Measurements from ENCODE around the gene ALPK1.

ALPK1 gene

DNA sequence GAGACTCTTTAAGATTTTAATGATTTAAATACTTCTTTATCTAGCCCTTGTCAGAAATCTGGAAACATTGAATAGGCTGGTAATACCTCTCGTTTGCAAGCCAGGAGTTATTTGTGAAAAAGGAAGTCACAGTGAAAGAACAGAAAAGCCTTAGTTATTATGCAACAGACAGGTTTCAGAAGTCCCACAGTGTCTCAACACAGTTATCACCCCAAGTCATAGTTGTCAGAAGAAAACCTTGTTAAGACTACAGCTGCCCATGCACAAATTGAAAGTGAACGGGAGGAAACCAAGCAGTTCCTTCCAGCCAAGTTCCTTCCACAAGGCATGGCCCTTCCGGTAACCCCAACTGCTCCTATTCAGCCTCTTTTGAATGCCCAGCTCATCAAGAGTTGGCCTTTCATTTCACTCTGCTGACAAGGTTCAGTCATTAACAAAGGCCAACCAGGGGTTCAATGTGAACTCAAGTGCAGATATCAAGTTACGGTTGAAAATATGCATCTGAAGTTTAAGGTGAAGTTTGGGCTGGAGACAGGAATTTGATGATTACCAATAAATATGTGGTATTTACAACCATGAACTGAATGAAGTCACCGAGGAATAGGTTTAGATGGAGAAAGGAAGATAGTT lies 15.6 kb downstream of the ALPK1 start:
- 94 to 97% methylated on average over 3 to 5 of the region's 5 CpGs for WGBS, 2 experiments (ENCODE audit: insufficient coverage in 2 of 2)
- Histone ChIP-seq H3K9me3 (ENCODE audit: control insufficient read depth, low read length) (no peaks in the 10 kb centered on the region), H3K27ac (ENCODE audit: low read depth, low read length, severe bottlenecking) (no peak overlapping the region), H3K4me1 (ENCODE audit: control insufficient read depth, insufficient read depth, low read length, poor library complexity, severe bottlenecking) (no peaks in the 10 kb centered on the region), H3K36me3 (ENCODE audit: control insufficient read depth, insufficient read depth, low read length) (no peaks in the 10 kb centered on the region), H3K4me3 (ENCODE audit: extremely low read depth, insufficient read depth, low read length, poor library complexity, severe bottlenecking) (no peak overlapping the region)

DNA sequence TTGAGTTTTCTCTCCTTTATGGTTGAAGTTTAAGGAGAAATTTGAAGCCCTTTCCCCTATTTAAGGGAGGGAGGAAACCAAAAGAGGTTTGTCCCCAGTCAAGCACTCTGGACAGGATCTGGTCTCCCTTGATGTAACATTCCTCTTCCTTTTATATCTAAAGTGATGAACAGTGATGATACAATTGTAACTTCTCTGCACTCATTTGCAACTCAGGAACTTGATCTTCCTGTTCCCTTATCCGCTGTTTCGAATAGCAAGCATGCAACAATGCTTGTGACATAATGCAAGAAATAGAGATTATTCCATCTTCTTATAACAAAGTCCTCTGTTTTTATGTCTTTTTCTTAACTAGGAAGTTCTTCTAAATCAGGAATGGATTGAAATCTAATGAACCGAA lies 18.3 kb downstream of the ALPK1 start:
- no peaks in the 10 kb centered on the region for H3K4me1 ChIP-seq (ENCODE audit: control insufficient read depth, insufficient read depth, low read length, poor library complexity, severe bottlenecking)
- no peak overlapping the region for H3K4me3 ChIP-seq (ENCODE audit: extremely low read depth, insufficient read depth, low read length, poor library complexity, severe bottlenecking)
- no peaks in the 10 kb centered on the region for H3K9me3 ChIP-seq (ENCODE audit: control insufficient read depth, low read length)
- no peaks in the 10 kb centered on the region for H3K36me3 ChIP-seq (ENCODE audit: control insufficient read depth, insufficient read depth, low read length)
- H3K27ac ChIP-seq (ENCODE audit: low read depth, low read length, severe bottlenecking): no peak overlapping the region
- WGBS, 2 experiments (ENCODE audit: insufficient coverage in 2 of 2): 100% methylated on average over 2 of the region's 3 CpGs; no CpG with 5 or more reads in 1 of the 2 experiments

DNA sequence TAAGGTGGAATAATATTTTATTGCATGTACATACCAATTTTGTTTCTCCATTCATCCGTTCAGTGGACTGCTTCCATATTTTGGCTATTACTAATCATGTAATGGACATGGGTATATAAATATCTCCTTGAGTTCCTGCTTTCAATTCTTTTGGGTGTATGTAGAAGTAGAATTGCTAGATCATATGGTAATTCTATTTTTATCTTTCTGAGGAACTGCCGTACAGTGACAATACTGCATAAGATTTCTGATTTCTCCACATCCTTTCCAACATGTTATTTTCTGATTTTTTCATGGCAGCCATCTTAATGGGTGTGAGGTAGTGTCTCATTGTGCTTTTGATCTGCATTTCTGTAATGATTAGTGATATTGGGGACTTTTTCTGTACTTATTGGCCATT lies 19.2 kb downstream of the ALPK1 start:
- H3K4me1 ChIP-seq (ENCODE audit: control insufficient read depth, insufficient read depth, low read length, poor library complexity, severe bottlenecking): no peaks in the 10 kb centered on the region
- WGBS, 2 experiments (ENCODE audit: insufficient coverage in 2 of 2): no CpG with 5 or more reads among the region's 2 CpGs

DNA sequence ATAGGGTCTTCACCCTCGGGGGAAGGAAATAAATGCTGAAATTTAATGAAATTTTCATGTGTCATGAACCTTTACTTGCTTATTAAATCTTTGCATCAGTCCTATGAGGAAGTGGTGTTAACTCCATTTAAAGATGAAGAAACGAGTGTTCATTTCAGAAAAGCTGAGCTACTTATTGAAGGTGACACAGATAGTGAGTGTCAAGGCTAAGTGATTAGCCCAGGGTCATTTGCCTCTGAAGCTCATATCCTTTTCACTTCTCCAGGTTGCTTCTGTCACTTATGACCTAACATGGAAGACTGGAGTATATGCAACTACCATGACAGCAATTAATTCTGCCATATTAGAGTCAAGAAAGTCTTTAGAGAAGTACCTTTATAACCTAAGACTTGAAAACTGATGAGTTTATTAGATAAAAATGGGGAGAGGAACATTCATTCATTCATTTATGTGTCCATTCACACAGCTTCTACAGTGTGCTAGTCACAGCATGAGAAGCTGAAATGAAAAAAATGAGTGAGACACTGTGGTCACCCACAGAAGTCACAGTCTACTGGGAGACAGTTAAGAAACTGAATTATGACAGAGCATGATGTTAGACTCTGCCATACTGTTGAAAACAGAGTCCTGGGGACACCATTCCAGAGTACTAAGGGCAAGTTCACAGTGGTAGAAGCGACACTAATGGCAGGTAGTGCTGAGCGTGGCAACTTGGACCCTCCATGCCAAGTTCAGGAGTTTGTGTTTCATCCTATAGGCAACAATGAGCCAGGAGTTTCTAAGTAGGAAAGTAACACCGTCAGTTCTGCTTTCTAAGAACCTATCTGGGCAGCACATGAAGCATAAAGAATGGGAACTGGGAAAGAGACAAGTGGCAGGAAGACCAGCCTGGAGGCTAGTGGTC lies 21.3 kb downstream of the ALPK1 start:
- Histone ChIP-seq H3K36me3 (ENCODE audit: control insufficient read depth, insufficient read depth, low read length) (no peaks in the 10 kb centered on the region), H3K9me3 (ENCODE audit: control insufficient read depth, low read length) (no peaks in the 10 kb centered on the region), H3K4me3 (ENCODE audit: extremely low read depth, insufficient read depth, low read length, poor library complexity, severe bottlenecking) (no peak overlapping the region), H3K27ac (ENCODE audit: low read depth, low read length, severe bottlenecking) (no peak overlapping the region), H3K4me1 (ENCODE audit: control insufficient read depth, insufficient read depth, low read length, poor library complexity, severe bottlenecking) (no peaks in the 10 kb centered on the region)
- 95% methylated on average over 4 of the region's 5 CpGs for WGBS, 2 experiments (ENCODE audit: insufficient coverage in 2 of 2)

More for the DNA sequence above, 19.2 kb downstream of the ALPK1 start:
- no peak overlapping the region for H3K4me3 ChIP-seq (ENCODE audit: extremely low read depth, insufficient read depth, low read length, poor library complexity, severe bottlenecking)
- no peaks in the 10 kb centered on the region for H3K9me3 ChIP-seq (ENCODE audit: control insufficient read depth, low read length)
- no peaks in the 10 kb centered on the region for H3K36me3 ChIP-seq (ENCODE audit: control insufficient read depth, insufficient read depth, low read length)
- no peak overlapping the region for H3K27ac ChIP-seq (ENCODE audit: low read depth, low read length, severe bottlenecking)

DNA sequence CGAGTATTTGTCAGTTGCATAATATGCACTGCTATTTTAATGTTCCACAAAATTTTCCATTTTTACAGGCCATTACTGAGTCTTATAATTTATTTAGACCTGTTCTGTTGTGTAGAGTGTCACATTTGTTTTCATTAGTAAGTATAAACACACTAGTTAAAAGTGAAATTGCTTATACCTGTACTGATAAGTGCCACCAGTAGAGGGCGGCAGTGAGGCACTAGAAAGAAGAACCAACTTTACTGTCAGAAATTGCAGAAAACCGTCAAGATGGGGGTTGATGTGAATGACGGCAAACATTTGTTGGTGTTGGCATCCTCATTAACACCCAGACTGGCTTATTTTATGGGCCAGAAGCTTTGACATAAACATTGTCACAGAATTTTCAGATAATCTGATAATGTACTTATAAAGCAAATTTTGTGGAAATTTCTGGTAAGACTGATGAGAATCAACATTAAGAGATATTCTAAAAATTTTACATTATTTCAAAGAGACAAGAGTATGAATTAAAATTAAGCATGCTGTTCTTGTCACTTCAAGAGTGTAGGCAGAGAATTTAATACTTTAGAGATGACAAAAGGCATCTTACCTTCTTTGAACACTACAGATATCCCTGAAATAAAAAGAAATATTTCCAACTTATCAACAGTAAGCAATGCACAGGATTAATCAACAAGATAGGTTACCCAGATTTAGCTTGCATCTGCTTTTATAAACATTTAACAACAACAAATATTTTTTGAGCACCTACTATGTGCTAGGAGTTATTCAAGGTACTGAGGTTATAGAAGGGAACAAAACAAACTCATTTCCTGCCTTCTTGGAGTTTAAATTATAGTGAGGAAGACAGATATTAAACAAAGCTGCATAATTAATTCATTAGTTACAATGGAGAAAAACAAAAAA lies 24.9 kb downstream of the ALPK1 start:
- Histone ChIP-seq H3K4me1 (ENCODE audit: control insufficient read depth, insufficient read depth, low read length, poor library complexity, severe bottlenecking) (no peaks in the 10 kb centered on the region), H3K4me3 (ENCODE audit: extremely low read depth, insufficient read depth, low read length, poor library complexity, severe bottlenecking) (no peak overlapping the region), H3K27ac (ENCODE audit: low read depth, low read length, severe bottlenecking) (no peak overlapping the region), H3K9me3 (ENCODE audit: control insufficient read depth, low read length) (no peaks in the 10 kb centered on the region), H3K36me3 (ENCODE audit: control insufficient read depth, insufficient read depth, low read length) (no peaks in the 10 kb centered on the region)
- WGBS, 2 experiments (ENCODE audit: insufficient coverage in 2 of 2): no CpG with 5 or more reads among the region's 4 CpGs

DNA sequence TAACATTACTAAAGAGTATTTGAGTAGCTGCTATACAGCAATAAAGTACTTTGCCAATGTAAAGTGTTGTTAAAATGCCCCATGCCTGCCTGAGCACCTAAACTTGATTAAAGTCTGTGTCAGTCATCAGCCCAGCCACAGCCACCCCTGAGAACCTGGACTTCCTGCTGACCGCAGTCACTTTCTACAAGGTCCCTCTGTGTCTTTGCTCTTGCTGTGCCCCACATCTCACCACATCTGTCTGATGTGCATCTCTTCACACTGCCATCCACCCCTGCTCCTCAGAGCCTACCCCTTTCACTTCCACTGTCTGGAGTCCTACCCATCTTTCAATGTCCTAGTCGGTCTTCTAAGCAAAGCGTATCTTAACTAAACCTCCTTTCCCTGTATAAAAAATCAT lies 25.7 kb downstream of the ALPK1 start:
- no peaks in the 10 kb centered on the region for H3K4me1 ChIP-seq (ENCODE audit: control insufficient read depth, insufficient read depth, low read length, poor library complexity, severe bottlenecking)
- 88 to 89% methylated on average over 3 of the region's 3 CpGs for WGBS, 2 experiments (ENCODE audit: insufficient coverage in 2 of 2)
- H3K9me3 ChIP-seq (ENCODE audit: control insufficient read depth, low read length): no peaks in the 10 kb centered on the region
- no peaks in the 10 kb centered on the region for H3K36me3 ChIP-seq (ENCODE audit: control insufficient read depth, insufficient read depth, low read length)
- no peak overlapping the region for H3K27ac ChIP-seq (ENCODE audit: low read depth, low read length, severe bottlenecking)
- H3K4me3 ChIP-seq (ENCODE audit: extremely low read depth, insufficient read depth, low read length, poor library complexity, severe bottlenecking): no peak overlapping the region

DNA sequence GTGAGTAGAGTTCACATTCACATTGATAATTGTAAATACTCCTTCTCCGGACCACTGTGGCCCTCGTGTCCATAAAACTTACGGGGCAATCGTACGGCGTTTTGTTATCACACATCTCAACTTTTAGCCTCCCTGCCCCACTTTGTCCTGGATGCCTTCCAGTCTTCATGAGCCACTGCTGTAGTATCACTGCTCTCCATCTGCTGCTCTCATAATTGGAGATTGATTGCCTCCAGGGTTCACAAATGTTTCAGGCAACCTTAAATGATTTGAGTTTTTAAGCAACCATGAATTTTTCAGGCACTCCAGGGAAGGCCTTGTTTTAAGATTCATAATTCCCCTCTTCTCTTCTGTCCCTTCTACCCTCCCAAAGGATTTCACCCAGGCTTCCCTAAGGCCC lies 28.4 kb downstream of the ALPK1 start:
- Histone ChIP-seq H3K27ac (ENCODE audit: low read depth, low read length, severe bottlenecking) (no peak overlapping the region), H3K9me3 (ENCODE audit: control insufficient read depth, low read length) (no peaks in the 10 kb centered on the region), H3K4me3 (ENCODE audit: extremely low read depth, insufficient read depth, low read length, poor library complexity, severe bottlenecking) (no peak overlapping the region), H3K36me3 (ENCODE audit: control insufficient read depth, insufficient read depth, low read length) (no peaks in the 10 kb centered on the region), H3K4me1 (ENCODE audit: control insufficient read depth, insufficient read depth, low read length, poor library complexity, severe bottlenecking) (no peaks in the 10 kb centered on the region)
- 97 to 99% methylated on average over 4 to 5 of the region's 6 CpGs for WGBS, 2 experiments (ENCODE audit: insufficient coverage in 2 of 2)

DNA sequence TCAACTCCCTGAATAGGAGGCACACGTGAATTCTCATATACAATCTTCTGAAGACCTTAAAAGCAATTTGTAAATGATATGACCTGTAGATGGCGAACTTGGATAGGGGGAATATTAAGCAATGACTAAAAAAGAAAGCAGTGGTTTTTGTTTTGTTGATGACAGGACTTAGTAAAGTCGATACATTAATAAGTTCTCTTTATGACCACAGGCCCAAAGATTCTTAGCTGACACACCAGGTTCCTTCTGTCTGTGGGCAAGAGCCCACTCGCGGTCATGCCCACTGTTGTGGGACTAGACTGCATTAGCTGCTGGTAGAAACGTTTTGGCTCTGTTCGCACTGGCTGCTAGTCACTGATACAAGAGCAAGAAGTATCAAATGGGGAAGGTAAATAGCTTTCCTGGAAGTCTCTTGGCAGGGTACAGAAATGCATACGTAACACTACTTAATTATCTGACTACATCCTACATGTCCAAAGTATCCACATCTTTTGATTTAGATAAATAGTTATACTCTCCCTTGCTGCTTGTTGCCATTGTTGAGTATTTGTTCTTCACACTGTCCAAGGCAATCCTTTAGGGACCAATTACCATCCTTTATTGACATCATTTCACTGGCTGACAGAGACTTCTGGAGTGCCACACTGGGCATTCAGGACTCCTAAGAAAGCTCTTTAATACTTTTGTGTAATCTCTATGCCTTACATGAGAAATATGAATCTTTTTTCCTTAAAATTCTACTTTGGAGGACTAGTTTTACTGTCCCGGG lies 31.0 kb downstream of the ALPK1 start:
- Histone ChIP-seq H3K4me1 (ENCODE audit: control insufficient read depth, insufficient read depth, low read length, poor library complexity, severe bottlenecking) (no peaks in the 10 kb centered on the region), H3K27ac (ENCODE audit: low read depth, low read length, severe bottlenecking) (no peak overlapping the region), H3K36me3 (ENCODE audit: control insufficient read depth, insufficient read depth, low read length) (no peaks in the 10 kb centered on the region), H3K4me3 (ENCODE audit: extremely low read depth, insufficient read depth, low read length, poor library complexity, severe bottlenecking) (no peak overlapping the region), H3K9me3 (ENCODE audit: control insufficient read depth, low read length) (no peaks in the 10 kb centered on the region)
- 54 to 64% methylated on average over 3 to 5 of the region's 9 CpGs for WGBS, 2 experiments (ENCODE audit: insufficient coverage in 2 of 2)

DNA sequence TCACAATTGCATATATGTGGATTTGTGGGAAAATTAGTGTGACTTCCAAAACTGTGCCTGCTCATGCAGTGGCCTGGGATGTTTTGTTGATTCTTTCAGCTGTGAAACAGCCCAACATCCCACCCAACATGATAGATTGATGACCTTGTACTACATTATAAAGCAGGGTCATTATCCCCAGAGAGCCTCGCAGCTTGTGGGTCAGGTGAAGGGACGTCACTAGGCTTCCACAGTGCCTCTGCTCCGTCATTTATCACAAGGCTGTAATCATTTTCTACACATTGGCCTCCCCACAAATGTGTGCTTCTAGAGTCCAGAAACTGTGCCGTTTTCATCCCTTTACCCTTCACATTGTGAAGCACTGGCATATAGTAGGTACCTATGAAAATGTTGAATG lies 31.6 kb downstream of the ALPK1 start:
- no peaks in the 10 kb centered on the region for H3K36me3 ChIP-seq (ENCODE audit: control insufficient read depth, insufficient read depth, low read length)
- no peak overlapping the region for H3K27ac ChIP-seq (ENCODE audit: low read depth, low read length, severe bottlenecking)
- 89% methylated on average over 3 of the region's 4 CpGs for WGBS, 2 experiments (ENCODE audit: insufficient coverage in 2 of 2)
- H3K9me3 ChIP-seq (ENCODE audit: control insufficient read depth, low read length): no peaks in the 10 kb centered on the region
- H3K4me1 ChIP-seq (ENCODE audit: control insufficient read depth, insufficient read depth, low read length, poor library complexity, severe bottlenecking): no peaks in the 10 kb centered on the region
- H3K4me3 ChIP-seq (ENCODE audit: extremely low read depth, insufficient read depth, low read length, poor library complexity, severe bottlenecking): no peak overlapping the region
